ENCODE results near the gene PTBP1. TPM values are rescaled to one million over a fixed set of nuclear protein-coding genes. Genes with fewer than 3 reads are reported as not detected.

Gene PTBP1
- total RNA-seq, 1 donor from 2014 or later = 67.6 TPM

DNA sequence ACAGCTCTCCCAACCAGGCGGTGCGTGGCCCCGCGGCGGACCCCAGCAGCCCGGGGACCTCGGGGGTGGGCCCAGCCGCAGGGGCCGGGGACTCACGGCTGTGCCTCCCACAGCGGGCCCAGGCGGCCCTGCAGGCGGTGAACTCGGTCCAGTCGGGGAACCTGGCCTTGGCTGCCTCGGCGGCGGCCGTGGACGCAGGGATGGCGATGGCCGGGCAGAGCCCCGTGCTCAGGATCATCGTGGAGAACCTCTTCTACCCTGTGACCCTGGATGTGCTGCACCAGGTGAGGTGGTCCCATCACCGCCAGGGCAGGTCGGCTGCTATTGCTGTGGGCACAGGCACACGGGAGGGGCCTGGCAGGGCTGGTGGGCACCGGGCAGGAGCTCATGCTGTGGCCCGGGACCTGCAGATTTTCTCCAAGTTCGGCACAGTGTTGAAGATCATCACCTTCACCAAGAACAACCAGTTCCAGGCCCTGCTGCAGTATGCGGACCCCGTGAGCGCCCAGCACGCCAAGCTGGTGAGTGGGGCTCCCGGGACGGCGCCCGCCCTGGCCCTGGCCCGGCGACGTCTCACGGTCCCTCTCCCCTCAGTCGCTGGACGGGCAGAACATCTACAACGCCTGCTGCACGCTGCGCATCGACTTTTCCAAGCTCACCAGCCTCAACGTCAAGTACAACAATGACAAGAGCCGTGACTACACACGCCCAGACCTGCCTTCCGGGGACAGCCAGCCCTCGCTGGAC, 7.3 kb downstream of the PTBP1 start:
- ATAC-seq = no peak
- intact Hi-C loops (cut with DNase I) = loop anchor here (5.0 kb wide), 1 partner anchor 43 kb away; no protein-coding TSS in a partner anchor
- peak; percentile 62 for DNase-seq (ENCODE audit: missing footprints)

DNA sequence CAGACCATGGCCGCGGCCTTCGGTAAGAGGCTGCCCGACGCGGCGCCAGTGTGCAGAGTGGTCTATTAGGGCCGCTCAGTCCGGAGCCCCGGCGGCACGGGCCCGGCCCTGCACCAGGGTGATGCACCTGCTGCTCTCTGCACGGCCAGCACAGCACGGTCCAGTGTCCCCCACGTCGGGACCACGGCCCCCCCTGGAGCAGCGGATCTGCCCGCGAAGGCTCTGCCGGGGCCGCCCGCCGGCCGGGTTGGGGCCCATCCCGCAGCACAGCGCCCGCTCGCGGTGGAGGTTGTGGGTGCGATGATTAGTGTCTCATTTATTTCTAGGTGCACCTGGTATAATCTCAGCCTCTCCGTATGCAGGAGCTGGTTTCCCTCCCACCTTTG, 7.9 kb downstream of the PTBP1 start:
- ATAC-seq (no peak), DNase-seq (ENCODE audit: missing footprints) (peak; percentile 62)
- intact Hi-C loops (cut with DNase I) = no loop called here

DNA sequence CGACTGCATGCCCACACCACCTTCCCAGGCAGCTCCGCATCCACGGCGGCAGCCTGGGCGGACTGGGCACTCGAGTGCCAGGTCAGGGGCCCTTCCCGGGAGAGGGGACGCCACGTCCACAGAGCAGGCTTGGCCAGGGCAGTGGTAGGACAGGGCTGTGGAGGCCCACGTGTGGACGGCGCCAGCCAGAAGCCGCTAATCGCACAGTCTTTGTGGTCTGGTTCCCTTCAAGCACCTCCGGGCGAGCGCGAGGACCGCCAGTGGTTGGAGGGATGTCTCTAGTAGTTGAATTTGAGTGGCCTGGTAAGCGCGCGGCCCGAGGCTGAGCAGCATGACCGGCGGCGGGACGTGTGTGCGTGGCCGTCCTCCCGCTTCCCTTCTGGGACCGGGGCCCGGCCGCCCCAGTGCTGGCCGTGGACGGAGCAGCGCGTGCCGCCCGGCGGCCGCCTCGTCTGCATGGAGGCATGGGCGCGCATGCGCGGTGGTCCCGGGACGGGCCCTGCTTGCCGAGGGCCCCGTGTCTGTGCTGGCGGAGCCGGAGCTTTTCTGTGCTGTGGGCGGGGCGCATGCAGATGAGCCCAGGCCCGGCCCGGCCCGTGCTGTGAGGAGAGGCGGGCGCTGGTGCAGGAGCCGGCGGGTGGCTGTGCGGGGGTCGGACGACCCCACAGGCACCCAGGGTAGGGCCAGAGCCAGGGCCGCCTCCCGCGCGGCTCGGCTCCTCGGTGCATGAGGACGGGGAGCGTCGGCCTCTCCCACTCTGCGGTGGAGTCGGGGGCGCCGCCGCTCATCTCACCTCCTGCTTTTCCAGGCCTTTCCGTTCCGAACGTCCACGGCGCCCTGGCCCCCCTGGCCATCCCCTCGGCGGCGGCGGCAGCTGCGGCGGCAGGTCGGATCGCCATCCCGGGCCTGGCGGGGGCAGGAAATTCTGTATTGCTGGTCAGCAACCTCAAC, 8.6 kb downstream of the PTBP1 start:
- ATAC-seq (no peak), DNase-seq (ENCODE audit: missing footprints) (peak; percentile 66)
- intact Hi-C loops (cut with DNase I) = no loop called here

DNA sequence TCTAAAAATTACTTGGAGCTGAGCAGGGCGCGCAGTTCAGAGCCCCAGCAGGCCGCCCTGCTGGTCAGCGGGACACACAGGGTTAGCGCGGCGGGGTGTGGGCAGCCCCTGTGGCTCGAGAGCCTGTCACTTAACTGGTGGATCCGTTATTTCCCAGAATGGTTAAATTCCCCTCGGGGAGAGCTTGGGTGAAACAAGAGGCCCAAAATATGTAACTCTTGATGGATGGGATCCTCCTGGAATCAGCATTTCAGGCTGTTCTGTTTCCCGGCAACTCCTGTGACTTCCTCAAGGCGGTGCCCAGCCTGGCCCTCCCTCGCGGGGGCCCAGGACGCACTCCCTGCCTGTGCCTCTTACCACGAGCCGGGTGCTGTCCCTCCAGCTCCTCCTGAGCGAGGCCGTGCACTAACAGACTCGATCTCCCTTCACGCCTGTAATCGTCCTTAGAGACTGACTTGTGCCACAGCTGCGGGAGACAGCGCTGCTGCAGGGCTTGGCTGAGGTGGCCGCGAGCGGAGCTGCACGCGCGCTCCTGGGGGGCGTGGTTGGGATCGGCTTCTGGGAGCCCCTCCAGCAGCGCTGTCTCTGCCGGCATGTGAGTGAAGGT, 9.7 kb downstream of the PTBP1 start:
- ATAC-seq = no peak
- no peak for DNase-seq (ENCODE audit: missing footprints)
- intact Hi-C loops (cut with DNase I) = no loop called here

DNA sequence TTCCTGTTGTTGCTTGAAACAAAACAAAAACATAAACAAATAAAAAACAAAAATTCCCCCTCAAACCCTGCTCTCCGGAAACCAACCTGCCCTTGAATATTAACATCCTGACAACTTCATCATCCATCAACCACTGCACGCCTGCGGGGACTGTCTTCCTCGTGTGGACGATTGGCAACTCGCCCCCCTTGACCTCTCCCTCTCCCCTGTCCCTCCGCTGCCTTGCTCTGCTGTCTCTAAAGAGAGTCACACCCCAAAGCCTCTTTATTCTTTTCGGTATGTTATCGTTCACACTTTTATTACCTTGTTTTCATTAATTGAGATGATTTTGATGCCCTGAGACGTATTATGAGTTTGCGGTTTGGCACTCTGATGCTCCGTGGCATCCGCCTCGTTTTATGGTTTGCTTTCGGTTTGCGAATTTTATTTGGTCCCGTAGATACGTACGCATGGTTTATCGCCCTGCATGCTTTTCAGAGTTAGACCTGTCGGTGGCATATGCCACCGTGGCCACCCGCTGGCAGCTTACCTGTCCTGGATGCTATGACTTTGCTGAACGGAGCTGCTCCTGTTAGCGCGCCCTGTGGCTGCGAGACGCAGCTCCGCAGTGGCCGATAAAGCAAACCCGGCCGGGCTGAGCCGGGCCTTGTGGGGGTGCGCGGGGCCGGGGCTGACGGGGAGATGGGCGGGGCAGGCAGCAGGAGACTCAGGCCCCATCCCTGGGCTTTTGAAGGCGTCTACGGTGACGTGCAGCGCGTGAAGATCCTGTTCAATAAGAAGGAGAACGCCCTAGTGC, 10.6 kb downstream of the PTBP1 start:
- intact Hi-C loops (cut with DNase I) = no loop called here
- no peak for DNase-seq (ENCODE audit: missing footprints)
- no peak for ATAC-seq

DNA sequence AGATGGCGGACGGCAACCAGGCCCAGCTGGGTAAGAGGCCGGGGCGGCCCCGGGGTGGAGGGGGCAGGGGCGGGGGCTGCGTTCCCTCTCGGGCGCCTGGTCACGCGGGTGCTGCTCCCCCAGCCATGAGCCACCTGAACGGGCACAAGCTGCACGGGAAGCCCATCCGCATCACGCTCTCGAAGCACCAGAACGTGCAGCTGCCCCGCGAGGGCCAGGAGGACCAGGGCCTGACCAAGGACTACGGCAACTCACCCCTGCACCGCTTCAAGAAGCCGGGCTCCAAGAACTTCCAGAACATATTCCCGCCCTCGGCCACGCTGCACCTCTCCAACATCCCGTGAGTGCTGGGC, 11.1 kb downstream of the PTBP1 start:
- intact Hi-C loops (cut with DNase I) = no loop called here
- no peak for DNase-seq (ENCODE audit: missing footprints)
- no peak for ATAC-seq

DNA sequence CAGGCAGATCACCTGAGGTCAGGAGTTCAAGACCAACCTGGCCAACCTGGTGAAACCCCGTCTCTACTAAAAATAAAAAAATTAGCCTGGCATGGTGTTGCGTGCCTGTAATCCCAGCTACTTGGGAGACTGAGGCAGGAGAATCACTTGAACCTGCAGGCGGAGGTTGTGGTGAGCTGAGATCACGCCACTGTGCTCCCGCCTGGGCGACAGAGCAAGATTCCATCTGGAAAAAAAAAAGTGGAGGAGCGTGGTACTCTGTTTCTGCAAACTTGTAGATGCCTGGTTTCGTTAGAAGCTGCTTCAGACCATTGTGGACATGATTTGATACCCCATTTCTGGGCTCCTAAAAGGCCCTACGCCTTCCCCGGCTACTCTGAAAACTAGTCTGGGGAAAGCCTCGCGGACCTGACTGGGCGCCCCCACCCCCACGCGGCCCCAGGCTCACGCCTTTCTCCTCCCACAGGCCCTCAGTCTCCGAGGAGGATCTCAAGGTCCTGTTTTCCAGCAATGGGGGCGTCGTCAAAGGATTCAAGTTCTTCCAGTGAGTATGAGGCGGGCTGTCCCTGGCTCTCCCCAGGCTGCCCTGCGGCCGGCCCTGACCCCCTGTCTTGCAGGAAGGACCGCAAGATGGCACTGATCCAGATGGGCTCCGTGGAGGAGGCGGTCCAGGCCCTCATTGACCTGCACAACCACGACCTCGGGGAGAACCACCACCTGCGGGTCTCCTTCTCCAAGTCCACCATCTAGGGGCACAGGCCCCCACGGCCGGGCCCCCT, 13.0 kb downstream of the PTBP1 start:
- DNase-seq (ENCODE audit: missing footprints) (peak; percentile 60), ATAC-seq (no peak)
- intact Hi-C loops (cut with DNase I) = no loop called here

DNA sequence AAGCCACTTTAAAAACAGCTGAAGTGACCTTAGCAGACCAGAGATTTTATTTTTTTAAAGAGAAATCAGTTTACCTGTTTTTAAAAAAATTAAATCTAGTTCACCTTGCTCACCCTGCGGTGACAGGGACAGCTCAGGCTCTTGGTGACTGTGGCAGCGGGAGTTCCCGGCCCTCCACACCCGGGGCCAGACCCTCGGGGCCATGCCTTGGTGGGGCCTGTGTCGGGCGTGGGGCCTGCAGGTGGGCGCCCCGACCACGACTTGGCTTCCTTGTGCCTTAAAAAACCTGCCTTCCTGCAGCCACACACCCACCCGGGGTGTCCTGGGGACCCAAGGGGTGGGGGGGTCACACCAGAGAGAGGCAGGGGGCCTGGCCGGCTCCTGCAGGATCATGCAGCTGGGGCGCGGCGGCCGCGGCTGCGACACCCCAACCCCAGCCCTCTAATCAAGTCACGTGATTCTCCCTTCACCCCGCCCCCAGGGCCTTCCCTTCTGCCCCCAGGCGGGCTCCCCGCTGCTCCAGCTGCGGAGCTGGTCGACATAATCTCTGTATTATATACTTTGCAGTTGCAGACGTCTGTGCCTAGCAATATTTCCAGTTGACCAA, 13.7 kb downstream of the PTBP1 start:
- DNase-seq (ENCODE audit: missing footprints) = no peak
- intact Hi-C loops (cut with DNase I) = no loop called here
- no peak for ATAC-seq

DNA sequence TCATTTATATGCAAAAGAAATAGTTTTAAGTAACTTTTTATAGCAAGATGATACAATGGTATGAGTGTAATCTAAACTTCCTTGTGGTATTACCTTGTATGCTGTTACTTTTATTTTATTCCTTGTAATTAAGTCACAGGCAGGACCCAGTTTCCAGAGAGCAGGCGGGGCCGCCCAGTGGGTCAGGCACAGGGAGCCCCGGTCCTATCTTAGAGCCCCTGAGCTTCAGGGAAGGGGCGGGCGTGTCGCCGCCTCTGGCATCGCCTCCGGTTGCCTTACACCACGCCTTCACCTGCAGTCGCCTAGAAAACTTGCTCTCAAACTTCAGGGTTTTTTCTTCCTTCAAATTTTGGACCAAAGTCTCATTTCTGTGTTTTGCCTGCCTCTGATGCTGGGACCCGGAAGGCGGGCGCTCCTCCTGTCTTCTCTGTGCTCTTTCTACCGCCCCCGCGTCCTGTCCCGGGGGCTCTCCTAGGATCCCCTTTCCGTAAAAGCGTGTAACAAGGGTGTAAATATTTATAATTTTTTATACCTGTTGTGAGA, 14.3 kb downstream of the PTBP1 start:
- ATAC-seq (no peak), DNase-seq (ENCODE audit: missing footprints) (no peak)
- intact Hi-C loops (cut with DNase I) = no loop called here

DNA sequence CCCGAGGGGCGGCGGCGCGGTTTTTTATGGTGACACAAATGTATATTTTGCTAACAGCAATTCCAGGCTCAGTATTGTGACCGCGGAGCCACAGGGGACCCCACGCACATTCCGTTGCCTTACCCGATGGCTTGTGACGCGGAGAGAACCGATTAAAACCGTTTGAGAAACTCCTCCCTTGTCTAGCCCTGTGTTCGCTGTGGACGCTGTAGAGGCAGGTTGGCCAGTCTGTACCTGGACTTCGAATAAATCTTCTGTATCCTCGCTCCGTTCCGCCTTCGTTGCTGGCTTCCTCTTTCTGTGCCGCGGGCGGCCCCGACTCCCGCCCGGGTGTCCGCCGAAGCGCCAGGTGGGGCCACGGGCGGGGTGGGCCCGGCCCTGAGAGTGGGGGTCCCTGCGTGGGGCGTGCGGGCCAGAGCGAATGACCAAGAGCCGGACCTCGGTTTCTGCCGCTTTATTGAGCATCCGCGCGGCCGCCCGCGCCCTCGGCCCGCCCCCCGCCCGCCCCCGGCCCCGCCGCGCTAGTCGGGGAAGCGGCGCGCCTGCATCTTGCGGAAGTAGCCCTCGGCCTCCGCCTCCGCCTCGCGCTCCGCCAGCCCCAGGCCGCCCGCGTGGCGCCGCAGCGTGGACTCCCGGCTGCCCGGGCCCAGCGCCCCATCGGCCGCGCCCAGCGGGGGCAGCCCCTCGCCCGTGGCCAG, 14.9 kb downstream of the PTBP1 start:
- intact Hi-C loops (cut with DNase I) = no loop called here
- DNase-seq (ENCODE audit: missing footprints) (no peak), ATAC-seq (no peak)

DNA sequence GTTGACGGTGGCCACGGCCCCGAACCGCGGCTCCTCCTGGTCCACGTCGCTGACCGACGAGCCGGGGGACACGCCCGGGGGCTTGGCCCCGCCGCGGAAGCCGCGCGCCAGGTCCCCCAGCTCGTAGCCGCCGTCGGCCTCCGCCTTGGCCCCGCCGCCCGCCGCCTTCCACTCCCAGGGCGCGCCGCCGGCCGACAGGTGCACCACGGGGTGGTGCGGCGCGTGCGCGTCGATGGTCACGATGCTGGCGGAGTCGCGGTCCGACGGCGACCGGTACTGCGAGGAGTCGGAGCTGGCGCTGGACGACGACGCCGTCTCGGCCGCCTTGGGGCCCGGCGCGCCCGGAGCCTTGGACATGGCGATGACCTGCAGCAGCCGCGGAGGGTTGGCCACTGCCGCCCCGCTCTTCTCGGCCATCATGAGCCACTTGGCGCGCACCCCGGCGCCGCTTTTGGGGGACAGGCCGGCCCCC, 15.5 kb downstream of the PTBP1 start:
- no peak for DNase-seq (ENCODE audit: missing footprints)
- intact Hi-C loops (cut with DNase I) = no loop called here
- no peak for ATAC-seq

DNA sequence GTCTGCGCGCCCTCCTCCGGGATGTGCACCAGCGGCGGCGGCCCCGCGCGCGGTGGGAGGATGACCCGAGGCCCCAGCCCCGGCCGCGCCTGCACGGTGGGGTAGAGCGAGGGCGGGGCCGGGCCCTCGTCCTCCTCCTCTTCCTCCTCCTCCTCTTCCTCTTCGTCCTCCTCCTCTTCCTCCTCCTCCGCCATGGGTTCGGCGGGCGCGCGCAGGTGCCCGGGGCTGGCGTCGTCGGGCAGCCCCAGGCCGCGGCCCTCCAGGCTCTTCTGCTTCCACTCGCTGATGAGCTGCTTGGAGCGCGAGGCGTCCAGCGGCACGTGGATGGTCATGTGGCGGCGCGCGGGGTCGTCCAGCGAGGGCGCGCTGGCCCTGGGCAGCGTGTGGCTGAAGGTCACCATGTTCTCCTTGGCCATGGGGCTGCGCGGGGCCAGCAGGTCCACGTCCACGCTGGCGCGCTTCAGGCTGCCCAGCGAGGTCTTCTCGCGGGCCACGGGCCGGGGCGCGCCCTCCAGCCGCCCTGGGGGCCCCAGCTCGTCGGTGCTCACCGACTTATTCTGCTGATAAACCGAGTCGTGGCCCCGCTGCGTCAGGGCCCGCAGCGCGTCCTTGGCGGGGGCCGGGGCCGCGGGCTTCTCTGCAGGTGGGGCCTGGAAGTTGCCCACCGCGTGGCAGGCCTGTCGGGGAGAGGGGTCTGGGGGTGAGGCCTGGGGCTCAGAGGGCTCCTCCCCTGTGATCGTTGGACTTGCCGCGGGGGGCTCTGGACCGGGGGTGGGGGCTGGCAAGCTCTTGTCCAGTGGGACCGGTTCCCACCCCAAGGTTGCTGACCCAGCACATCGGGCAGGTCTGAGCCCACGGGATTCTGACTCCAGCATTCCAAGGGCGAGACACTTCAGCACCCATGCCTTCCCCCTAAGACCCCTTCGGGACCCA, 16.2 kb downstream of the PTBP1 start:
- ATAC-seq = peak; percentile 16

DNA sequence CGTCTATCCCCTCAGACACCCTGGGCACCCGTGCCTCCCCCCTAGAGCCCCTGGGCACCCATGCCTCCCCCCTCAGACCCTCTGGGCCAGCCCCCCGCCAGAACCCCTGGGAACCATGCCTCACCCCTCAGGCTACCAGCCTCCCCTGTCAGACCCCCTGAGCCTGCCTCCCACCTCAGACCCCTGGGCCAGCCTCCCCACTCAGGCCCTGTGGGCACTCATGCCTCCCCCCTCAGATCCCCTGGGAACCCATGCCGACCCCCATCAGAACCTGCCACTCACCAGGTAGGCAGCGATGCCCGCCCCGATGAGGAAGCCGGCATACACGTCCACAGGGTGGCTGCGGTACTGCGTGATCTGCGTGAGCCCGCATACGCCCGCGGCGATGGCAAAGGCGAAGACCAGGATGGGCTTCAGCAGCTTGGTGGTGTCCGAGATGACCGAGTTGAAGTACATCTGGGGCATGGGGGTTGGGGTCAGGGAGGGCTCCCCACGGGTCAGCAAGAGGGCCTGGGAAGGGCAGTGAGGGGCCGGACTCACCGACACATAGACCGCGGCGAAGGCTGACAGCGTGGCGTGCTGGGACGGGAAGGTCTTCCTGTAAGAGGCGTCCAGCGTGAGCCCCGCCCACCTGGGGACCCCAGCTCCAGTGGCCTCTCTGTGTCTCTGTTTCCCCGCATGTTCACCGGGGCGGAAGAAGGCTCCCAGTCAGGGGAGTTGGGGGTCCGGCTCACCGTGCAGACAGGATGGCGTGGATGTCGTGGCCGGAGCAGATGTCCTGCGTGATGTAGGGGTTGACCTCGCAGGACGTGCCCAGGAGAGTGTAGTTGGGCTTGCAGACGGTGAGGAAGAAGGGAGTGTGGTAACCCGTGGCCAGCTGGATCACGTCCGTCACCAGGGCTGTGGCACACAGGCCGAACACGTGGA, 17.2 kb downstream of the PTBP1 start:
- DNase-seq (ENCODE audit: missing footprints) = no peak
- peak; percentile 12 for ATAC-seq
- intact Hi-C loops (cut with DNase I) = no loop called here

More for the DNA sequence above, 16.2 kb downstream of the PTBP1 start:
- intact Hi-C loops (cut with DNase I) = no loop called here
- DNase-seq (ENCODE audit: missing footprints) = no peak

DNA sequence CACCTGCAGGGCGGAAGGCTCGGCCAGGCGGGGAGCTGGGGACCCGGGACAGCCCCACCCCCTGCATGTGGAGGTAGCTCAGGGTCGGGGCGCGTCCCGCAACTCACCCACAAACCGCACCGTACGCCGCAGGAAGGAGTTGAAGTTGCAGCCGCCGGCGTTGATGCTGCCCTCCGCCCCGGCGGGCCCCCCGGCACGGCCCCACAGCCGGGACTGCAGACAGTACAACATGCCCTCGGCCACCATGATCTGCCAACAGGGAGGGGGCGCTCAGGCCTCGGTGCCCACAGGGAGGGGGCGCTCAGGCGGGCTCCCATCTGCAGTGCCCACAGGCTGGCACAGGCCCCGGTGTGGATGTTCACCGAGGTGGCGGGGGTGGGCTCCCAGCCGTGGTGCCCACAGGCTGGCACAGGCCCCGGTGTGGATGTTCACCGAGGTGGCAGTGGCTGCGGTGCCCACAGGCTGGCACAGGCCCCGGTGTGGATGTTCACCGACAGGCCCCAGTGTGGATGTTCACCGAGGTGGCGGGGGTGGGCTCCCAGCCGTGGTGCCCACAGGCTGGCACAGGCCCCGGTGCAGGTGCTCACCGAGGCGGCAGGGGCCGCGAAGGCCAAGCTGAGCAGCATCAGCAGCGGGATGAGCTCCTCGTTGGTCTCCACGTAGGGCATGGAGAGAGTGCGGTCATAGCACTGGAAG, 18.0 kb downstream of the PTBP1 start:
- DNase-seq (ENCODE audit: missing footprints) (no peak), ATAC-seq (no peak)
- intact Hi-C loops (cut with DNase I) = no loop called here

Measured in Right ventricle myocardium inferior (tissue), 1 donor.